Vagina (tissue), 2 donors: Measurements from ENCODE around the gene SLC7A14.

ENCODE experiments used
- POLR2A ChIP-seq, 2 donors: fragments of 450-650 bp; IDR thresholded peaks; one replicate each; pipeline ENCODE4 v1.6.1; 2017; ENCODE audit warnings: antibody characterized with exemption in 2 of 2, mild to moderate bottlenecking in 2 of 2, moderate library complexity in 2 of 2
- POLR2AphosphoS5 ChIP-seq, 2 donors: sonication (generic); formaldehyde crosslinking; IDR thresholded peaks; one replicate each; pipeline ENCODE4 v1.9.0; 2017; ENCODE audit warnings: antibody characterized with exemption in 2 of 2, mild to moderate bottlenecking in 2 of 2, low read depth in 1 of 2; ENCODE audit not compliant: insufficient read depth in 1 of 2

DNA sequence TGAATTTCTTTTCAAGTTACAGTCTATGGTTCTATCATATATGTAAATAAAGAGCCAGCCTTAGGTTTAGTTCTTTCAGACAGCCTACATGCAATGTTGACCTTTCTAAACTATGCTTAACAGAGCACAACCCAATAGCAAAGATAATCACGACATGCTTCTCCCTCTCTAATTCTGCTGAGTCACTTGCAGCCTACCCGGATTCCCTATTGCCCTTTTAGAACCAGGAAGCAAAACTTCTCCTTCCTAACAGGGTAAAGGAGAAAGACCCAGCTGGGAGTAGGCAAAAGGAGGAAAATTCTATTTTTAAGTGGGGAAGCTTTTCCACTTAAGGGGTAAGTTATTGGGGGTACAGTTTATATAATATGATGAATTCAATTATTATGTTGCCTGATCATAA lies 79.3 kb downstream of the SLC7A14 start:
- no peak for TF ChIP-seq POLR2A (IDR thresholded peaks at IDR 0.05)
- TF ChIP-seq POLR2AphosphoS5 (IDR thresholded peaks at IDR 0.05; ENCODE audit: insufficient read depth in 1 of 2, low read depth in 1 of 2): no peak
